ENCODE data around the gene CACNA1C.

GRCh38 chr12:2696136-2696535, 643.3 kb downstream of the CACNA1C start:
- TF ChIP-seq SMC3 (IDR thresholded peaks at IDR 0.05; ENCODE audit: low read depth, low read length) (no peak), YY1 (IDR thresholded peaks at IDR 0.05; ENCODE audit: low read depth) (no peak), FOXM1 (IDR thresholded peaks at IDR 0.05; ENCODE audit: low read depth) (no peak), GABPA (IDR thresholded peaks at IDR 0.05; ENCODE audit: low read depth) (no peak), FOXJ3 (CRISPR knock-in tag; IDR thresholded peaks at IDR 0.05) (no peak), TEAD4 (IDR thresholded peaks at IDR 0.05; ENCODE audit: borderline replicate concordance, insufficient read depth) (no peak), REST (IDR thresholded peaks at IDR 0.05; ENCODE audit: low read depth, low read length) (no peak), SIN3A (IDR thresholded peaks at IDR 0.05; ENCODE audit: borderline replicate concordance, low read depth, low read length) (no peak), MXI1 (IDR thresholded peaks at IDR 0.05; ENCODE audit: low read depth, low read length) (no peak)
- TF ChIP-seq, protein P1, sequence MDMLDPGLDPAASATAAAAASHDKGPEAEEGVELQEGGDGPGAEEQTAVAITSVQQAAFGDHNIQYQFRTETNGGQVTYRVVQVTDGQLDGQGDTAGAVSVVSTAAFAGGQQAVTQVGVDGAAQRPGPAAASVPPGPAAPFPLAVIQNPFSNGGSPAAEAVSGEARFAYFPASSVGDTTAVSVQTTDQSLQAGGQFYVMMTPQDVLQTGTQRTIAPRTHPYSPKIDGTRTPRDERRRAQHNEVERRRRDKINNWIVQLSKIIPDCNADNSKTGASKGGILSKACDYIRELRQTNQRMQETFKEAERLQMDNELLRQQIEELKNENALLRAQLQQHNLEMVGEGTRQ (IDR thresholded peaks at IDR 0.05; ENCODE audit: borderline replicate concordance, low read depth, low read length): no peak
- TF ChIP-seq, protein P2, sequence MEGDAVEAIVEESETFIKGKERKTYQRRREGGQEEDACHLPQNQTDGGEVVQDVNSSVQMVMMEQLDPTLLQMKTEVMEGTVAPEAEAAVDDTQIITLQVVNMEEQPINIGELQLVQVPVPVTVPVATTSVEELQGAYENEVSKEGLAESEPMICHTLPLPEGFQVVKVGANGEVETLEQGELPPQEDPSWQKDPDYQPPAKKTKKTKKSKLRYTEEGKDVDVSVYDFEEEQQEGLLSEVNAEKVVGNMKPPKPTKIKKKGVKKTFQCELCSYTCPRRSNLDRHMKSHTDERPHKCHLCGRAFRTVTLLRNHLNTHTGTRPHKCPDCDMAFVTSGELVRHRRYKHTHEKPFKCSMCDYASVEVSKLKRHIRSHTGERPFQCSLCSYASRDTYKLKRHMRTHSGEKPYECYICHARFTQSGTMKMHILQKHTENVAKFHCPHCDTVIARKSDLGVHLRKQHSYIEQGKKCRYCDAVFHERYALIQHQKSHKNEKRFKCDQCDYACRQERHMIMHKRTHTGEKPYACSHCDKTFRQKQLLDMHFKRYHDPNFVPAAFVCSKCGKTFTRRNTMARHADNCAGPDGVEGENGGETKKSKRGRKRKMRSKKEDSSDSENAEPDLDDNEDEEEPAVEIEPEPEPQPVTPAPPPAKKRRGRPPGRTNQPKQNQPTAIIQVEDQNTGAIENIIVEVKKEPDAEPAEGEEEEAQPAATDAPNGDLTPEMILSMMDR (IDR thresholded peaks at IDR 0.05): no peak
- TF ChIP-seq, protein P3, sequence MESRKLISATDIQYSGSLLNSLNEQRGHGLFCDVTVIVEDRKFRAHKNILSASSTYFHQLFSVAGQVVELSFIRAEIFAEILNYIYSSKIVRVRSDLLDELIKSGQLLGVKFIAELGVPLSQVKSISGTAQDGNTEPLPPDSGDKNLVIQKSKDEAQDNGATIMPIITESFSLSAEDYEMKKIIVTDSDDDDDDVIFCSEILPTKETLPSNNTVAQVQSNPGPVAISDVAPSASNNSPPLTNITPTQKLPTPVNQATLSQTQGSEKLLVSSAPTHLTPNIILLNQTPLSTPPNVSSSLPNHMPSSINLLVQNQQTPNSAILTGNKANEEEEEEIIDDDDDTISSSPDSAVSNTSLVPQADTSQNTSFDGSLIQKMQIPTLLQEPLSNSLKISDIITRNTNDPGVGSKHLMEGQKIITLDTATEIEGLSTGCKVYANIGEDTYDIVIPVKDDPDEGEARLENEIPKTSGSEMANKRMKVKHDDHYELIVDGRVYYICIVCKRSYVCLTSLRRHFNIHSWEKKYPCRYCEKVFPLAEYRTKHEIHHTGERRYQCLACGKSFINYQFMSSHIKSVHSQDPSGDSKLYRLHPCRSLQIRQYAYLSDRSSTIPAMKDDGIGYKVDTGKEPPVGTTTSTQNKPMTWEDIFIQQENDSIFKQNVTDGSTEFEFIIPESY (IDR thresholded peaks at IDR 0.05; ENCODE audit: borderline replicate concordance, low read depth): no peak
